GM19025 (cell line): Measurements from ENCODE around the gene LIN54.
A peak's percentile ranks its signal among the peaks of the same experiment; 100 is the strongest.
"Not testable (repeated sequence)": the region's sequence is repeated elsewhere in the genome, so short reads cannot be mapped to it uniquely, and the experiment has no call there.

Source experiments
- ATAC-seq: cut with Tn5 transposase; IDR thresholded peaks from one replicate; pipeline ENCODE4 v1.9.1; 2021; ENCODE audit warnings: mild to moderate bottlenecking, low read depth, moderate library complexity; ENCODE audit not compliant: unreplicated experiment

The LIN54 gene

DNA sequence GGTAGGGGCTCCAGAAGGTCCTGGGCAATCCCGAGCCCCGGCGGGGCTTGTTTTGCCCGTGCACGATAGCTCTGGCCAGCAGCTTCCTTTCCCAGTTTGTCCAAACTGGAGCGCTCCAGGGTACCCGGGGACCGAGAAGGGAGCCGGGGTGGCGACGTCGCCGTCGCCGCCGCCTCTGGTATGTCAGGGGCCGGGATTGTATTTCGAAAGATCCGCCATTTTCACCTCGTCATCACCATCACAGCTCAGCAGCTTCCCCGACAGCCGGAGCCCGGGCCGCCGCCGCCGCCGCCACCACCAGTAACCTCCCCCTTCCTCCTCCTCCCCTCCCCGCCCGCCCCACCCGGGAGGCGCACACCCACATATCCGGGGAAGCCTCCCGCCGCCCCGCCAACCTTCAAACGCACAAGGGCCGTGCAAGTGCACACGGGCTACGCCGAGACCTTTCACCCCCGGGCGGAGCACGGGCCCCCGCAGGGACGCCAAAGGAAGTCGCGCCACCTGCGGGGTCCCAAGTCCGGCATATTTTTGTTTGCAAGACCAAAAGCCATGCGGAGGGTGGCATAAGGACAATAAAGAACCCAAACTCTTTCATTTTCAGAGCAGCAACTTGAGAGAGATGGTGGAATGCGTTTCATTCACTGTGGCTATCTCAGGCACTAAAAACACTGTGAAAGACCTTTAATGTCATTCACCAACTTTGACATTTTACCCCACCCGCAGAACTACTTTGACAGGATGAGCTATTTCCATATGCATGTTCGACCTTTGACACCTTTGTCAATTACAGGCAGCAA is at the start of gene LIN54:
Gene LIN54 (minus strand): TSS at position 302 of the 797 bp plus-strand sequence. CDS start 25,979 bp downstream, outside the sequence.
- ATAC-seq = peak; percentile 44

DNA sequence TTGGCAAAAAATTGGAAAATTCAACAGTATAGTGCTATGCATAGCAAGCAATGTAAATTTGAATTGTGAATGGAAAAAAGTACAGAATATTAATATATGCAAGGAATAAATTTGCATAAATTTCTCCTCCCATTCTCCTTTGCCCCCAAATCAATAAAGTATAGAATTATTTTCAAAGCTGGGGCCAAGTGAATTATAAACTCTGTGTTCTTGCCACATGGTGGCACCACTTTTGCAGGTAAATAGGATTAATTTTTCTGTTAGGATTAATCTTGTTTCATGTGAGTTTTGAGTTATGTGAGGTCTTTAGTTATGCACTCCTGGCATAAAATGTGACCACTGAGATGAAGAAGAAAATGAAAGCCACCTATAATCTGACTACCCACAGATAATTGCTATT is 44.3 kb upstream of the LIN54 start:
- ATAC-seq = no peak

DNA sequence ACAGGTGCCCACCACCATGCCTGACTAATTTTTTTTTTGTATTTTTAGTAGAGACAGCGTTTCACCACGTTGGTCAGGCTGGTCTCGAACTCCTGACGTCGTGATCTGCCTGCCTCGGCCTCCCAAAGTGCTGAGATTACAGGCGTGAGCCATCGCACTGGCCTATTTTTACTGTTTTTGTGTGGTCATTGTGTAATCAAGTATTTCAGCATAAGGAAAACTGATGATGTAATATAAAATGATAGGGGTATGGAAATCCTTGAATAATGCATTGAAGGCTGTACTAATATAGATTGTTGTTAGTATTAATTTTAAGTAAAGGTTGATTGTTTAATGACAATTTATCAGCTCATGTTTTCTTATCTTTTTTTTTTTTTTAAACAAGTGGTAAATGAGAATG is 38.2 kb upstream of the LIN54 start:
- ATAC-seq = not testable (repeated sequence)

DNA sequence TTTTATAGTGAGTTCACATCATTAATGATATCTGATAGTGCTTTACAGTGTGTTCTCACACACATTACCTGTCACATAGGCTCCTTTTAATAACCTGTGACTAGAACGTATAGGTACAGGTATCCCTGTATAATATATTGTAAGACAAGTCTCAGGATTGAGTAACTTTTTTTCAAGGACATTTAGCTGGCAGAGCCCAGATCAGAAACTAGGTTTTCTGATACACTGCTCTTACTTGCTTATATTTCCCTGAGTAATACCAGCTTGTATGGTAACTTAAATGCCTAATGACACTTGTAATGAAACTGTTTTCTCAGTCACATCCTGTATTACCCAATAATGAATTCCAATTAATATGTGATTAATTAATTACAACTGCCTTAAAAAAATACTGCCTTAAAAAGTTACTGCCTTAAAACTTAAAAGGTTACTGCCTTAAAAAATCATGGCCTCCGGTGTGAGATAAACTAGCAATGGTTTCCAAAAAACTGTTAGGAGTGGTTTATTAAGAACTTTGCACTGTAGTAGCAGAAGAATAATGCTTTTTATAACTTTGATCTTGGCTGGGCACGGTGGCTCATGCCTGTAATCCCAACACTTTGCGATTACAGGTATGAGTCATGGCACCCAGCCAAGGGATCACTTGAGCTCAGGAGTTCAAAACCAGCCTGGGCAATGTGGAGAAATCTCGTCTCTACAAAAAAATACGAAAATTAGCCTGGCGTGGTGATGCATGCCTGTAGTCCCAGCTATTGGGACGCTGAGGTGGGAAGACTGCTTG is 36.3 kb upstream of the LIN54 start:
- ATAC-seq = no peak

DNA sequence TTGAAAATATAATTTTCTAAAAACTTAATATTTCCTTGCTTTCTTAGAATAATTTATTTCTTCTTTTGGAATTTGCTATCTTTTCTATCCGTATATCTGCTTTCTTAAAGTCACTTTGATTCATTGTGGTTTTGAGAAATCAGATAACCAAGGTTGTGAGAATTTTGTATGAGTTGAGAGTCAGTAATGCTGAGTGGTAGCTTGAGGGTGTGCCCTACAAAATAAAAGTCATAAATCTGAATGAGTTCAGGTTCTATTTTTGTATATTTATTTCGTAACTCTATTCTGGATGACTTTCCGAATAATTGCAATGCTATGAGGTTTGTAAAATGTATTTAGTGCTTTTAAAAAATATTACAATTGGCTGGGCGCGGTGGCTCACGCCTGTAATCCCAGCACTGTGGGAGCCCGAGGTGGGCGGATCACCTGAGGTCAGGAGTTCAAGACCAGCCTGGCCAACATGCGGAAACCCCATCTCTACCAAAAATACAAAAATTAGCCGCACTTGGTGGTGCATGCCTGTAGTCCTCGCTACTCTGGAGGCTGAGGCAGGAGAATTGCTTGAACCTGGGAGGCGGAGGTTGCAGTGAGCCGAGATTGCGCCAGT is 33.3 kb upstream of the LIN54 start:
- ATAC-seq = no peak

DNA sequence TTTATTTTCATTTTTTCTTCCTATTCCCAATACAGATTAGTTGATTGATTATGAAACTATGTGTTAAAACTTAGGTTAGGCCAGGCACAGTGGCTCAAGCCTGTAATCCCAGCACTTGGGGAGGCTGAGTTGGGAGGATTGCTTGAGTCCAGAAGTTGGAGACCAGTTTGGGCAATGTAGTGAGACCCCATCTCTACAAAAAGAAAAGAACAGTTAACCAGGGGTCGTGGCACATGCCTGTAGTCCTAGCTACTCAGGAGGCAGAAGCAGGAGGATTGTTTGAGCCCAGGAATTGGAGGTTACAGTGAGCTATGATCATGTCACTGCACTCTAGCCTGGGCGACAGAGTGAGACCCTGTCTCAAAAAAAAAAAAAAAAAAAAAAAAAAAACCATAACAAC is 32.5 kb upstream of the LIN54 start:
- not testable (repeated sequence) for ATAC-seq

DNA sequence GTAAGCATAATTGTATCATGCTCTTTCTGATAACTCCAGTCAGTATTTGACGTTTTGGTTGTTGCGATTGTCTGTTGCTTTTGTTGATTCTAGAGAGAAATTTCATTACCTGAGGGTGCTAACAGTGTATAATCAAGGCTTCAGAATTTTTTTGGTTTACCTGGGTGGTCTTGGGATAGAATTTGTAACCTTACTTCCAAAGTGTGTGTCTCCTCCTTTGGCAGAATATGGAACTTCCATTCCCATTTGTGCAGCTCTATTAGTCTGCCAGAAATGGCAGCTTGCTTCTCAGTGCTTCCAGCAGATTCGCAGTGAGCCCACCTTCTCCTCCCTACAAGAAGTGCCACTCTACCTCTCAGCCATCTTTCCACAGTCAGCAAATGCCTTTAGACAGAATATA is 29.6 kb upstream of the LIN54 start:
- no peak for ATAC-seq

DNA sequence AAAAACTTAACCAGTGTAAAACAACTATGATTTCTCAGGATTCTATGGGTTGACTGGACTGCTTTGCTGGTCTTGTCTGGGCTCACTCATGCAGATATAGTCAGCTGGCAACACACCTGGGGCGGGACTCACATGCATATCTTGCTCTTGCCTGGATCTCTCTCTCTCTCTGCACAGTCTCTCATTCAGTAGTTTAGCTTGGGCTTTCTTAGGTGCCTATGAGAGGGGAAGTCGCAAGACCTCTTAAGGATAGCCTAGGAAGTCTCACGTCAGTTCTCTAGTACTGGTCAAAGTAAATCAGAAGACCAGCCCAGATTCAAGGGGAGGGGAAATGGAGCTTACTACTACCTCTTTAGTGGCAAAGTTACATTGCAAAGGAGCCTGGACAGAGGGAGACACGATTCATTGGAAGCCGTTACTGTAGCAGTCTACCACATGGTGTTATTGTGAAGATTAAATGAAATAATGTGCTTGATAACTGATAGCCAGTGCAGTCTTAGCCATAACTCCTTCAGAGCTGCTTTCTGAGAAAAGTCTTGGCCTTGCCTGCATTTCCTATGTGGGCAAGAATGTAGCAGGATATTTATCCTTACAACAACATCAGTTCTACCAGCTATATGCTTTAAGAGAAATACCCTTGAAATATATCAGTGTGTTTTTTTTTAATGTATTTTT is 26.5 kb upstream of the LIN54 start:
- no peak for ATAC-seq

DNA sequence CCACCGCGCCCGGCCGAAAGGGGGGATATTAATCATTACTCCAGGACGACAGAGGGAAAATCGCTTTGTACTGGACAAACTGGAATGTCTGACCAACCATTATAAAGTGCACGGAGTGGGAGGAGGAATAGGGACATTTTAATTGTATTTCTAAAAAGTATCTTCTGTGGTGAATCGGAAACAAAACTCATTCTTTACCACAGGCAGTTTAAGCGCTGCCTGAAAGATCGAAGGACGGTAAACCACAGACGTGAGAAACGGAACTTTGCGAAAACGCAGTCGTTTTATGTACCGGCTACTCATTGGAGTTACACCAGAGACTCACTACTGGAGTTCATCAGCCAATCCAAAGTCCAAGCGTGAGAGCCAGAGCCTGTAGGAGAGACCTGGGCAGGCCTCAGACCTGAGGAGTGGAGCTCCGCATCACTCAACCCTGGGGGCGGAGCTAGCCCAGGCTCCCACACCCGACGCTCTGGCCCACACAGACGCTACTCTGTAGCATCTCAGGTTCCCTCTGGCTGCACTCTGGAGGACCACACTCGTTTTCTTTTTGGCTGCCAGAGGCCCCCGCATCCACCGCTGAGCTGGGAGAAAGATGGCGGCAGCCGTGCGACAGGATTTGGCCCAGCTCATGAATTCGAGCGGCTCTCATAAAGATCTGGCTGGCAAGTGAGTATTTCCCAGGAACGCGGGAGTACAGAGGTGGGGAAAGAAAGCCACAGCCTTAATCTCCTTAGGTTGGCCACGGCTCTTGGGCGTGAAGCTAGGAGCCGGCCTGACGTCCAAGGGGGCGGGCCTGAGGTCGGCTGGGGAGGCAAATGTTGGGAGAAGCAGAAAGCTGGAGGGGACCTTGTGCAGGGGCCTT is 24.2 kb upstream of the LIN54 start, which contains the start of gene COPS4:
Gene COPS4 (plus strand): TSS at position 554 of the 865 bp plus-strand sequence. CDS start 42 bp downstream, at position 596.
- ATAC-seq = peak; percentile 99

DNA sequence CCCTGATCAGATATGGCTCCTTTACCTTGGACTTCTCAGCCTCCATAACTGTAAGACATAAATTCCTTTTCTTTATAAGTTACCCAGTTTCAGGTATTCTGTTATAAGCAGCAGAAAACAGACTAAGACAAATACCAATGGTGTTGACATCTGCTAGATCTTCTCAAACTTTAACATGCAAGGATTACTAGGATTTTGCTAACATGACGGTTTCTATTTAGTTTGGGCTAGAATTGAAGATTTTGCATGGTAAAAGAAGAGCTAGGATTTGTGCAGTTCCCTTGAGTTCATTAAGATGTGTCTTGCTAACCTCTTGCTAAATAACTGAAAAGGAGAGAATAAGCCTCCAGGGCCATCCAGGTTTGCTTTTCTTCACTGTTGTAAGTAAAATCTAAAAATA is 19.1 kb upstream of the LIN54 start:
- no peak for ATAC-seq

DNA sequence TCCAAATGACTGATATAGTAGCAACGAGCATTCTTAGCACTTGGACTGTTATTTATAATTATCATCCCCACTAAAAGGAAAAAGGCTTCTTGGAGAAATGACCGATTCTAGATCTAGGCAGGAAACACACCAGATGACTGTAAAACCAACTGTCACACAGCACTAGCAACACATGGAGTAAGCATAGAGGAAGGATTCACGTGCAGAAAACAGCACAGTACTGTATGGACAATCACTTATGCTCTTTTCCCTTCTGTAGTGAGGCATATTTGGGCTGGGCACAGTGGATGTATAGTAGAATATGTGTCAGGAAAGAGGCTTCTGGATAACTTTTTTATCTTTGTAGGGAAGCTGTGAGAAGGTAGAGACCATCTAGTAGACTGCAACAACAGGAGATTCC is 18.4 kb upstream of the LIN54 start:
- no peak for ATAC-seq

DNA sequence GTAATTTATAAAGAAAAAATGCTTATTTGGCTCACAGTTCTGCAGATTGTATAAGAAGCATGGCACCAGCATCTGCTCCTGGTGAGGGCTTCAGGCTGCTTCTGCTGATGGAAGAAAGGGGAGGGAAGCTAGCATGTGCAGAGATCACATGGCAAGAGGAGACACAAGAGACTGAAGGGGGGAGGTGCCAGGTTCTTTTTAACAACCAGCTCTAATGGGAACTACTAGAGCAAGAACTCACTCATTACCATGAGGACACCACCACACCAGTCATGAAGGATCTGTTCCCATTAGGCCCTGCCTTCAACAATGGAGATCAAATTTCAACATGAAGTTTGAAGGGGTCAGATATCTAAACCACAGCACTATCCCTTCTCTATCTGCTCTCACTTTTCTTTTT is 14.9 kb upstream of the LIN54 start:
- ATAC-seq = no peak

DNA sequence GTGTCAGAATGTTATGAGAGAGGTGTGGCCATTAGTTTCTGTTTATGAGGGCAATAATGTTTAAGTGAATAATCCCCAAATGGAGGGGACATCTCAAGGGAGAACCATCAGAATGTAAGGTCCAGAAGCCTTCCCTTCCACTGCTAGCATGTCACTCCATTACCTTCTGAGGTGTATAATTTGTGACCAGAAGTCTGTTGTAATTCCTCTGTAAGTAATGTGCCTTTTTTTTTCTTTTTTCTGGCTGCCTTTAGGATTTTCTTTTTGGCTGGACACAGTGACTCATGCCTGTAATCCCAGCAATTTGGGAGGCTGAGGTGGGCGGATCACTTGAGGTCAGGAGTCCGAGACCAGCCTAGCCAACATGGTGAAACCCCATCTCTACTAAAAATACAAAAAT is 13.6 kb upstream of the LIN54 start:
- no peak for ATAC-seq

DNA sequence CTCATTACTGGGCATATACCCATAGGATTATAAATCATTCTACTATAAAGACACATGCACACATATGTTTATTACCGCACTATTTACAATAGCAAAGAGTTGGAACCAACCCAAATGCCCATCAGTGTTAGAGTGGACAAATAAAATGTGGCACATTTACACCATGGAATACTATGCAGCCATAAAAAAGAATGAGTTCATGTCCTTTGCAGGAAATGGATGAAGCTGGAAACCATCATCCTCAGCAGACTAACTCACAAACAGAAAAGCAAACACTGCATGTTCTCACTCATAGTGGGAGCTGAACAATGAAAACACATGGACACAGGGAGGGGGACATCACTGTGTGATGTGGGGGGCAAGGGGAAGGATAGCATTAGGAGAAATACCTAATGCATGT is 13.0 kb upstream of the LIN54 start:
- not testable (repeated sequence) for ATAC-seq

DNA sequence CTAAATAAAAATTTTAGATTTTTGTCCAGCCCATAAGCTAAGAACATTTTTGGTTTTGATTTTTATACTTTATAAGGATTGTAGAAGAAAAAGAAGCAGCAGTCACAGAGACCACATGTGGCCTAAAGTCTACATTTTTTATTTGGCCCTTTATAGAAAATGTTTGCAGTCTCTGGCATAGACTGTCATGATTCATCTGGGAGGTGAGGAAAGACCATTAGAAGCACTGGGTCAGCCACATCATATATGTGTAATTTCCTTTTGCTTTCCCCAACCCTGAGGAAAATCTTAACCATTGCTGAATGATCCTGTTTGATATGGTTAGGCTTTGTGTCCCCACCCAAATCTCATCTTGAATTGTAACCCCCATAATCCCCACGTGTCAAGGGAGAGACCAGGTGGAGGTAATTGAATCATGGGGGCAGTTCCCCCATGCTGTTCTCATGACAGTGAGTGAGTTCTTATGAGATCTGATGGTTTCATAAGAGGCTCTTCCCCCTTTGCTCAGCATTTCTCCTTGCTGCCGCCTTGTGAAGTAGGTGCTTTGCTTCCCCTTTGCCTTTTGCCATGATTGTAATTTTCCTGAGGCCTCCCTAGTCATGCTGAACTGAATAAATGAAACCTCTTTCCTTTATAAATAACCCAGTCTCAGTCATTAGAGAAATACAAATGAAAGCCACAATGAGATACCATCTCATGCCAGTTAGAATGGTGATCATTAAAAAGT is 12.3 kb upstream of the LIN54 start:
- ATAC-seq = no peak

DNA sequence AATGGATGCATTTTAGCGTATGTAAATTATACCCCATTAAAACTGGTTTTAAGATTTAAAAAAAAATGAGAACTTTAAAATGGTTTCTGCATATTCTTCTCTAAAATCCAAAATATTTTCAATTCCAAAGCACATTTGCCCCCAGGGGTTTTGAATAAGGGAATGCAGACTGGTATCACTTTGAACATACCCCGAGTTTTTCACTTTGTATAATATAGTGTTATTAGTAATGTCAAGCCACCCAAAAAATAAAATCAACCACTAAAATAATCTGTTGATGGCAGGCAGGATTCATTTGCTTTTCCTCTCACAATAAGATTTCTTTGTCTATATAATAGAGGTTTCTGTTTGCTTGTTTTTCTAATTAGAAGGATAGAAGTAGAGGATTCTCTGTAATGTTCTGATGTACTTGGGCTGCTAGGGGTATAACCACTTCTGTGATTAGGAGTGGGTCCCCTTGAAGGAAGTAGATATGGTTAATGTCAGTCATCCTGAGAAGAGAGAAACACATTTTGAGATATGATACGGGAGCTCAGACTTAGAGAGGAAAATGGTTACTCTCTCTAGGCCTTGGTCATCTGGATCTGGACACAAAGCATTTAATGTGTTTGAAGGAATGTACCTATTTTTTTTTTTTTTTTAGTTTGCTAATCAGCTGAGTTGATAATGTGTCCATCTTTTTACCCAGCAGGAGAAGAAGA is 9.3 kb upstream of the LIN54 start:
- ATAC-seq = no peak

DNA sequence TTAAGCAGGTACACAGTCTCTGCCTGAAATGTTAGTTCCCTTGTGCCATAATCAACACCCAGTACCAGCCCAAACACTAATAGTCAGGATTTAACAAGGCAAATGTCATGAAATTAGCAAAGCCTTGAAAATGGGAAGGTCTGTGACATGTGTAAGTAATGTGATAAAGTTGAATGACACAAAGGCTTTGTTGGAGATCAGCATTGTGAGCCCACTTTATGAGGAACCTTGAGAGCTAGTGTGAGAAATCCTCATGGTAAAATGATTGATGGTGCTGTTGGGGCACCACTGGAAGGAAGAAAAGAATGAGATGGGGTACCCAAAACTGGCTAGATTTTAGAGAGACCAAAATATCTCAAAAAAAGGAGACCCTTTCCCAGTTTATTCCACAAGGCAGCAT is 3.3 kb upstream of the LIN54 start:
- ATAC-seq = no peak

DNA sequence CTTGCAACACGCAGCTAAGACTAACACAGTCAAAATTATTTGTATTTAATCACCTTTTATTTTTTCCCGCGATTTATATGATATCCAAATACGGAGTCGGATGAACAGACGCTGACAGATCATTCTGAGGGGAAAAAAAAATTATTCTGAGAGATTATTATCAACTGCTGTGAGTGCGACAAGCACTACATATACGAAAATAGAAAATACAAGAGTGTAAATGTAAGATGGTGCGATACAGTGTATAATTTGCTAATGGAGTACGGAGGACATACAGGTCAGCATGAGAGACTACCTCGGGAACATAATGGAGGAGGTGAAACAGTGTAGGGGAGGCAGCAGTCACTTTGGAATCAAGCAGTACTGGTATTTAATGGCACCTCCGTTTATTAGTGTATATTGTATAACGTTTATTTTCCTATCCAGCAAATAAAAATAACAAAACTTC is 2.8 kb upstream of the LIN54 start:
- no peak for ATAC-seq
